CD4-positive, alpha-beta memory T cell (primary cell): ENCODE results near the gene OBSCN. TPM values are rescaled to one million over a fixed set of nuclear protein-coding genes. Genes with fewer than 3 reads are reported as not detected.
A peak's percentile ranks its signal among the peaks of the same experiment; 100 is the strongest.

ENCODE experiments used
- CTCF ChIA-PET: fragments of 350-600 bp; sonication (Branson Sonifier 250); formaldehyde crosslinking; loops from one replicate; lab custom pipeline; 2021; ENCODE audit warnings: inconsistent platforms; ENCODE audit not compliant: partially characterized antibody; lab: Charles Lee
- POLR2A ChIA-PET: fragments of 350-600 bp; sonication (Branson Sonifier 250); formaldehyde crosslinking; loops from one replicate; lab custom pipeline; 2021; ENCODE audit not compliant: partially characterized antibody; lab: Charles Lee
- DNase-seq, 5 donors: peaks; one replicate each; pipeline versions ENCODE4 v3.0.0 to v3.0.0-alpha.2; 2020 to 2022; ENCODE audit warnings: mixed read lengths in 1 of 5
- H3K27ac ChIP-seq: one replicate; pipeline ENCODE4 v1.7.0; 2013; ENCODE audit warnings: low read depth, low read length
- H3K27me3 ChIP-seq: 2 replicates; pipeline ENCODE4 v1.7.0; 2013; ENCODE audit warnings: mild to moderate bottlenecking, low read length, moderate library complexity; ENCODE audit not compliant: insufficient read depth
- H3K36me3 ChIP-seq: 2 replicates; pipeline ENCODE4 v1.7.0; 2013; ENCODE audit warnings: mild to moderate bottlenecking, low read length, moderate library complexity; ENCODE audit not compliant: insufficient read depth
- H3K4me1 ChIP-seq: 2 replicates; pipeline ENCODE4 v1.7.0; 2013; ENCODE audit warnings: mild to moderate bottlenecking, low read length, moderate library complexity; ENCODE audit not compliant: insufficient read depth
- H3K4me3 ChIP-seq, 2 donors: one replicate each; pipeline ENCODE4 v1.7.0; 2013; ENCODE audit warnings: low read length in 2 of 2, mild to moderate bottlenecking in 1 of 2
- H3K9me3 ChIP-seq, 2 donors: one replicate each; pipeline ENCODE4 v1.7.0; 2013; ENCODE audit warnings: low read length in 2 of 2, control low read depth in 1 of 2; ENCODE audit not compliant: control insufficient read depth in 1 of 2
- H3K27ac Mint-ChIP-seq, 7 donors: one replicate each; pipeline ENCODE4 v1.8.0; 2020 to 2021; ENCODE audit warnings: mixed read lengths in 7 of 7, mild to moderate bottlenecking in 6 of 7, inconsistent platforms in 3 of 7, moderate library complexity in 3 of 7
- H3K27me3 Mint-ChIP-seq, 2 donors: one replicate each; pipeline ENCODE4 v1.8.0; 2020 to 2021; ENCODE audit warnings: mixed read lengths in 2 of 2
- H3K36me3 Mint-ChIP-seq, 2 donors: one replicate each; pipeline ENCODE4 v1.8.0; 2020 to 2021; ENCODE audit warnings: mixed read lengths in 2 of 2, inconsistent platforms in 1 of 2, mild to moderate bottlenecking in 1 of 2
- H3K4me1 Mint-ChIP-seq, 4 donors: one replicate each; pipeline ENCODE4 v1.8.0; 2020 to 2021; ENCODE audit warnings: mixed read lengths in 4 of 4, mild to moderate bottlenecking in 1 of 4
- H3K4me3 Mint-ChIP-seq, 8 donors: one replicate each; pipeline ENCODE4 v1.8.0; 2020 to 2021; ENCODE audit warnings: mixed read lengths in 8 of 8, mild to moderate bottlenecking in 7 of 8, moderate library complexity in 6 of 8, inconsistent platforms in 3 of 8
- H3K9me3 Mint-ChIP-seq, 8 donors: one replicate each; pipeline ENCODE4 v1.8.0; 2020 to 2021; ENCODE audit warnings: mixed read lengths in 8 of 8, mild to moderate bottlenecking in 5 of 8, inconsistent platforms in 3 of 8, moderate library complexity in 1 of 8
- intact Hi-C: fragments of 100-400 bp; cut with micrococcal nuclease; formaldehyde crosslinking; loops from one replicate; pipeline ENCODE4 v1.15.1; 2023
- polyA plus RNA-seq, 2 donors: library from polyadenylated mRNA; unstranded; fragments of 300-500 nt; fragmentation: Illumina TruSeq; gene quantifications; one replicate each; pipeline ENCODE4 v1.2.3, GENCODE V29; 2021
- total RNA-seq, 2 experiments: library from RNA; stranded (reverse); gene quantifications; one replicate each; pipeline ENCODE4 v1.2.3, GENCODE V29; 2021

Gene OBSCN
- total and polyA plus RNA-seq, 4 experiments from 2014 or later, result 0.19 to 91.4 (median 39.8) TPM

DNA sequence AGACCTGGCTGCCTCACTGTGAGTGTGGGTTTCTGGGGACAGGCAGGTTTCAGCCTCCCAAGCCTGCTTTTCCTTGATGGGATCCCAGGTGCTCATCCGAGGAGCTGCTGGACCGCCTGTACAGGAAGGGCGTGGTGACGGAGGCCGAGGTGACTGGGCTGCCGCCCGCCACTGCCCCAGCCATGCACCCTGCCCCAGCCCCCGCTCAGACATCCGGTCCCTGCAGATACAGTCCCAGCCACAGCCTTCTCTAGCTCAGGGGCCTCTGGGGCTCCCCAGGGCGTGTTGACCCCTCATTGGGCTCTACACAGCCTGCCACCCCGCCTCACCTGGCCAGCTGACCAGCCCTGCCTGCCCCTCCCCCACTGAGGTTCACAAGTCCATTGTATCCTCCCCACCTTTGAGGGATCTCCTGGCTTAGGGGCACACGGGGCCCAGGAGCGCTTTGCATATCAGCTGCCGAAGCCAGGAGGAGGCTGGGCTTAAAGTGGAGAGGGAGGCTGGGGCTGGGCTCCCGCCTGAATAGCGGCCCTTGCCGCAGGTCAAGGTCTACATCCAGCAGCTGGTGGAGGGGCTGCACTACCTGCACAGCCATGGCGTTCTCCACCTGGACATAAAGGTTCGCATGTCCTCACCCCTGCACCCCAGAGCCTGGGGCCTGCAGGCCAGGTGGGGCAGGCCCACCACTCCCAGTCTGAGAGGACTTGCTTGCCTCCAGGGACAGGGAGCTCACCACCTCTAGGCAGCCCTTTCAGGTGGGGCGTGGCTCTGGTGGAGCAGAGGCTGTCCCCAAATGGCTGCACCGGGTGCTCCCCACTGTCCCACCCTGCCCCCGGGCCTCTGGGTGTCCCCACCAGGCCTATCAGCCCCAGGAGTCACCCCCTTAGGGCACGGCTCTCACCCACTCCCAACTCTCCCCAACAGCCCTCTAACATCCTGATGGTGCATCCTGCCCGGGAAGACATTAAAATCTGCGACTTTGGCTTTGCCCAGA, 160.3 kb downstream of the OBSCN start:
- Histone ChIP-seq H3K4me1 (no peaks in the 10 kb centered on the region), H3K27me3 (no peaks in the 10 kb centered on the region), H3K9me3 (no peaks in the 10 kb centered on the region), H3K27ac (no peak overlapping the region), H3K36me3 (no peaks in the 10 kb centered on the region), H3K4me3 (no peak overlapping the region)
- CTCF ChIA-PET, result no interaction called here
- no peak overlapping the region for H3K4me3 Mint-ChIP-seq
- no peaks in the 10 kb centered on the region for H3K36me3 Mint-ChIP-seq
- intact Hi-C loops, result no loop called here
- DNase-seq, result peak in 1 of 5 donors; percentile 29
- H3K9me3 Mint-ChIP-seq, result no peaks in the 10 kb centered on the region
- POLR2A ChIA-PET, result no interaction called here
- H3K27ac Mint-ChIP-seq, result no peak overlapping the region
- no peaks in the 10 kb centered on the region for H3K27me3 Mint-ChIP-seq
- H3K4me1 Mint-ChIP-seq, result no peaks in the 10 kb centered on the region

DNA sequence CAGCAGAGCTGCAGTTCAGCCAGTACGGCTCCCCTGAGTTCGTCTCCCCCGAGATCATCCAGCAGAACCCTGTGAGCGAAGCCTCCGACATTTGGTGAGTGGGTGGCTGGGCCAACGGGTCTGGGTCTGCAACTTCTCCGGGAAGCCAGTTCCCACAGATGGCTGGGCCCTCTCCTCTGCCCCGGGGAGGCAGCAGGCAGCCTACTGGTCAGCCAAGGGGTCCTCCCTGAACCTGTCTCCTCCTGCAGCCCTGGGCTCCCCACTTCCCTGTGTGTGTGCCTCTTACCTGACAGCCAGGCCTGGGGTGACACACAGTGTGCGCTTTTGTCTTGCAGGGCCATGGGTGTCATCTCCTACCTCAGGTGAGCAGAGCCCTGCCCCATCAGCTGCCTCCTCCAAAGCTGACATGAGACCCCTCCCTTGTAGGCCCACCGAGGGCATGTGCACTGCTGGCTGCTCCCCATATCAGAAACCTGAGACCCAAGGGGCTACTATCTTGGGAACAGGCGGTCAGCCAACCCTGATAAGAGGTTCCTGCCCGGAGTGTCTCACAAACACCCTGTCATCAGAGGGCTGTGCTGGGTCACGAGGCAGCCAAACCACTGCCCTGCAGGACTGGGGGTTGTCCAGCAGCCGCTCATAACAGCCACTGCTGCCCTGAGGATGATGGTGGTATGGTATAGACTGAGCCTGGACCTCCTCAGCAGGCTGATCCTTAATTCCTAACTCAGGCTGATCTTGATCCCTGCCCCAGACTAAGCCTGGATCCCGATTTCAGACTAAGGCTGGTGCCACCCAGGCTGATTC, 161.2 kb downstream of the OBSCN start:
- H3K9me3 Mint-ChIP-seq, result no peaks in the 10 kb centered on the region
- no peak overlapping the region for H3K4me3 Mint-ChIP-seq
- POLR2A ChIA-PET, result no interaction called here
- H3K27ac ChIP-seq, result no peak overlapping the region
- no peaks in the 10 kb centered on the region for H3K36me3 ChIP-seq
- intact Hi-C loops, result no loop called here
- no peaks in the 10 kb centered on the region for H3K4me1 Mint-ChIP-seq
- no peaks in the 10 kb centered on the region for H3K4me1 ChIP-seq
- no peak overlapping the region for H3K4me3 ChIP-seq
- peak in 1 of 5 donors; percentile 3 for DNase-seq
- H3K27ac Mint-ChIP-seq, result no peak overlapping the region
- CTCF ChIA-PET, result no interaction called here
- H3K27me3 ChIP-seq, result no peaks in the 10 kb centered on the region
- H3K27me3 Mint-ChIP-seq, result no peaks in the 10 kb centered on the region
- no peaks in the 10 kb centered on the region for H3K9me3 ChIP-seq
- H3K36me3 Mint-ChIP-seq, result no peaks in the 10 kb centered on the region

DNA sequence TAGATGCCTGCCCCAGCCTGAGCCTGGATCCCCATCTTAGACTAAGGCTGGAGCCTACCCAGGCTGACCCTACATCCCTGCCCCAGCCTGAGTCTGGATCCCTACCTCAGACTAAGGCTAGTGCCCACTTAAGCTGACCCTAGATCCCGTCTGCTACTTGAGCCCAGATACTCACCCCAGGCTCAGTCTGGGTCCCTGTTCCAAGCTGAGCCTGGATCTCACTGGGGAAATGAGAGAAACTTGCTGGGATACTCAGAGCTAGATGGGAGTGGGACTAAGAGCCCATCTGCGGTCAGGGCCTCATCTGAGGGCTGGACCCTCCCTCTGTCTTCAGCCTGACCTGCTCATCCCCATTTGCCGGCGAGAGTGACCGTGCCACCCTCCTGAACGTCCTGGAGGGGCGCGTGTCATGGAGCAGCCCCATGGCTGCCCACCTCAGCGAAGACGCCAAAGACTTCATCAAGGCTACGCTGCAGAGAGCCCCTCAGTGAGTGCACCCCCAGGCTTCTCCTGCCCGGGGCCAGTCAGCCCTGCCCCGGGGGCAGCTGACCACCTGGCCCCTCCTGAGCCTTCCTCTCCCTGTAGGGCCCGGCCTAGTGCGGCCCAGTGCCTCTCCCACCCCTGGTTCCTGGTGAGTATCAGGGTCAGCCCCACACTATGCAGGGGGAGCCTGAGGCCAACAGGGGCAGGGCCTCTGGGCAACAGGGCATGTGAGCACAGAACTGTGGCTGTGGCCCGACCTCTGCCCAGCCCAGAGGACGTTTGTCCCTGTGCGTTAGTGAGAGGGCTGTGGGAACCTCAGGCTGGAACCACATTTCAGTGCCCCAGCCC, 162.0 kb downstream of the OBSCN start:
- Histone ChIP-seq H3K27ac (no peak overlapping the region), H3K9me3 (no peaks in the 10 kb centered on the region), H3K27me3 (no peaks in the 10 kb centered on the region), H3K4me3 (no peak overlapping the region), H3K36me3 (no peaks in the 10 kb centered on the region), H3K4me1 (no peaks in the 10 kb centered on the region)
- intact Hi-C loops, result no loop called here
- H3K4me1 Mint-ChIP-seq, result no peaks in the 10 kb centered on the region
- ChIA-PET POLR2A (no interaction called here), CTCF (no interaction called here)
- H3K36me3 Mint-ChIP-seq, result no peaks in the 10 kb centered on the region
- peak in 1 of 5 donors; percentile 16 for DNase-seq
- H3K27me3 Mint-ChIP-seq, result no peaks in the 10 kb centered on the region
- H3K27ac Mint-ChIP-seq, result no peak overlapping the region
- no peaks in the 10 kb centered on the region for H3K9me3 Mint-ChIP-seq
- no peak overlapping the region for H3K4me3 Mint-ChIP-seq

DNA sequence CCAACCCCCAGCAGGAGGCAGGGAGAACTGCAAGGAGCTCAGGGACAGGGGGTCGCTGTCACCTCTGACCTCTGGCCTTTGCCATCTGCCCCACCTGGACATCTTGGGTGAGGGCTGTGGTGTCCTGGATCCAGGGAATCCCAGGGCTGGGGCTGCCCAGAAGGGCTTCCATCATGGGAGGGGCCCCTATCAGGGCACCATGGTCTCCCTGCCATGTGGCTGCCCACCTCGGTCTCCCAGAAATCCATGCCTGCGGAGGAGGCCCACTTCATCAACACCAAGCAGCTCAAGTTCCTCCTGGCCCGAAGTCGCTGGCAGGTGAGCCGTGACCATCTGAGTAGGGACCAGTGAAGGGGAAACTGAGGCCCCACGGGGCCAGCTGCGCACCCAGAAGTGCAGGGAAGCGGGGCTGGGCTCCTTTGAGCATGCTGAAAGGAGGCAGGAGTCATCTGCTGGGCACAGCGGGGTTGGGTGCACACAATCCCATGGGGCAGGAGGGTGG, 162.6 kb downstream of the OBSCN start:
- H3K36me3 Mint-ChIP-seq, result no peaks in the 10 kb centered on the region
- H3K4me1 ChIP-seq, result no peaks in the 10 kb centered on the region
- intact Hi-C loops, result no loop called here
- H3K27me3 ChIP-seq, result no peaks in the 10 kb centered on the region
- peak in 1 of 5 donors; percentile 19 for DNase-seq
- H3K27me3 Mint-ChIP-seq, result no peaks in the 10 kb centered on the region
- no peaks in the 10 kb centered on the region for H3K4me1 Mint-ChIP-seq
- H3K36me3 ChIP-seq, result no peaks in the 10 kb centered on the region
- ChIA-PET POLR2A (no interaction called here), CTCF (no interaction called here)
- no peak overlapping the region for H3K4me3 ChIP-seq
- no peak overlapping the region for H3K27ac Mint-ChIP-seq
- H3K9me3 ChIP-seq, result no peaks in the 10 kb centered on the region
- no peaks in the 10 kb centered on the region for H3K9me3 Mint-ChIP-seq
- H3K27ac ChIP-seq, result no peak overlapping the region
- no peak overlapping the region for H3K4me3 Mint-ChIP-seq

DNA sequence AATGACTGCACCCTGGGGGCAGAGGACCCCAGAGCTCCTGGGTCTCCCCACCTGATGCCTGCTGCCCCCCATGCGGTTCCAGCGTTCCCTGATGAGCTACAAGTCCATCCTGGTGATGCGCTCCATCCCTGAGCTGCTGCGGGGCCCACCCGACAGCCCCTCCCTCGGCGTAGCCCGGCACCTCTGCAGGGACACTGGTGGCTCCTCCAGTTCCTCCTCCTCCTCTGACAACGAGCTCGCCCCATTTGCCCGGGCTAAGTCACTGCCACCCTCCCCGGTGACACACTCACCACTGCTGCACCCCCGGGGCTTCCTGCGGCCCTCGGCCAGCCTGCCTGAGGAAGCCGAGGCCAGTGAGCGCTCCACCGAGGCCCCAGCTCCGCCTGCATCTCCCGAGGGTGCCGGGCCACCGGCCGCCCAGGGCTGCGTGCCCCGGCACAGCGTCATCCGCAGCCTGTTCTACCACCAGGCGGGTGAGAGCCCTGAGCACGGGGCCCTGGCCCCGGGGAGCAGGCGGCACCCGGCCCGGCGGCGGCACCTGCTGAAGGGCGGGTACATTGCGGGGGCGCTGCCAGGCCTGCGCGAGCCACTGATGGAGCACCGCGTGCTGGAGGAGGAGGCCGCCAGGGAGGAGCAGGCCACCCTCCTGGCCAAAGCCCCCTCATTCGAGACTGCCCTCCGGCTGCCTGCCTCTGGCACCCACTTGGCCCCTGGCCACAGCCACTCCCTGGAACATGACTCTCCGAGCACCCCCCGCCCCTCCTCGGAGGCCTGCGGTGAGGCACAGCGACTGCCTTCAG, 163.3 kb downstream of the OBSCN start:
- no peaks in the 10 kb centered on the region for H3K36me3 Mint-ChIP-seq
- H3K27ac Mint-ChIP-seq, result no peak overlapping the region
- Histone ChIP-seq H3K9me3 (no peaks in the 10 kb centered on the region), H3K4me3 (no peak overlapping the region), H3K27me3 (no peaks in the 10 kb centered on the region), H3K27ac (no peak overlapping the region), H3K4me1 (no peaks in the 10 kb centered on the region), H3K36me3 (no peaks in the 10 kb centered on the region)
- peak in 1 of 5 donors; percentile 29 for DNase-seq
- no peaks in the 10 kb centered on the region for H3K4me1 Mint-ChIP-seq
- intact Hi-C loops, result no loop called here
- no peaks in the 10 kb centered on the region for H3K9me3 Mint-ChIP-seq
- no peaks in the 10 kb centered on the region for H3K27me3 Mint-ChIP-seq
- H3K4me3 Mint-ChIP-seq, result no peak overlapping the region
- ChIA-PET CTCF (no interaction called here), POLR2A (no interaction called here)

DNA sequence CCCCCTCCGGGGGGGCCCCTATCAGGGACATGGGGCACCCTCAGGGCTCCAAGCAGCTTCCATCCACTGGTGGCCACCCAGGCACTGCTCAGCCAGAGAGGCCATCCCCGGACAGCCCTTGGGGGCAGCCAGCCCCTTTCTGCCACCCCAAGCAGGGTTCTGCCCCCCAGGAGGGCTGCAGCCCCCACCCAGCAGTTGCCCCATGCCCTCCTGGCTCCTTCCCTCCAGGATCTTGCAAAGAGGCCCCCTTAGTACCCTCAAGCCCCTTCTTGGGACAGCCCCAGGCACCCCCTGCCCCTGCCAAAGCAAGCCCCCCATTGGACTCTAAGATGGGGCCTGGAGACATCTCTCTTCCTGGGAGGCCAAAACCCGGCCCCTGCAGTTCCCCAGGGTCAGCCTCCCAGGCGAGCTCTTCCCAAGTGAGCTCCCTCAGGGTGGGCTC, 163.9 kb downstream of the OBSCN start:
- ChIA-PET CTCF (no interaction called here), POLR2A (no interaction called here)

More for the DNA sequence above, 163.9 kb downstream of the OBSCN start:
- Mint-ChIP-seq H3K36me3 (no peaks in the 10 kb centered on the region), H3K4me3 (no peak overlapping the region), H3K4me1 (no peaks in the 10 kb centered on the region), H3K27me3 (no peaks in the 10 kb centered on the region), H3K9me3 (no peaks in the 10 kb centered on the region), H3K27ac (no peak overlapping the region)
- Histone ChIP-seq H3K27ac (no peak overlapping the region), H3K4me3 (no peak overlapping the region), H3K27me3 (no peaks in the 10 kb centered on the region), H3K4me1 (no peaks in the 10 kb centered on the region), H3K36me3 (no peaks in the 10 kb centered on the region), H3K9me3 (no peaks in the 10 kb centered on the region)
- intact Hi-C loops, result no loop called here
- peak in 1 of 5 donors; percentile 24 for DNase-seq
